Activated CD8-positive, alpha-beta memory T cell treated with anti-CD3 and anti-CD28 coated beads, Interleukin-2, amount 10 ng/mL, durations not matched to agents 7 days and 5 days (primary cell): ENCODE results near the gene SLC7A10. TPM values are rescaled to one million over a fixed set of nuclear protein-coding genes. Genes with fewer than 3 reads are reported as not detected.
"Not testable (repeated sequence)": the region's sequence is repeated elsewhere in the genome, so short reads cannot be mapped to it uniquely, and the experiment has no call there.

Experiments used
- ATAC-seq: fragments of 150-1000 bp; cut with Tn5 transposase; one replicate; pipeline ENCODE4 v1.10.0; 2021; ENCODE audit warnings: moderate library complexity
- CTCF ChIA-PET: fragments of 350-600 bp; sonication (Branson Sonifier 250); formaldehyde crosslinking; loops from one replicate; lab custom pipeline; 2021; ENCODE audit warnings: antibody characterized with exemption; lab: Charles Lee
- DNase-seq: peaks from one replicate; pipeline ENCODE4 v3.0.0-alpha.2; 2020
- H3K27ac Mint-ChIP-seq: one replicate; pipeline ENCODE4 v1.8.0; 2021; ENCODE audit warnings: mild to moderate bottlenecking, mixed read lengths
- H3K27me3 Mint-ChIP-seq: one replicate; pipeline ENCODE4 v1.8.0; 2021; ENCODE audit warnings: mixed read lengths
- H3K36me3 Mint-ChIP-seq: one replicate; pipeline ENCODE4 v1.8.0; 2021; ENCODE audit warnings: mild to moderate bottlenecking, mixed read lengths
- H3K4me1 Mint-ChIP-seq: one replicate; pipeline ENCODE4 v1.8.0; 2021; ENCODE audit warnings: mixed read lengths
- H3K4me3 Mint-ChIP-seq: one replicate; pipeline ENCODE4 v1.8.0; 2021; ENCODE audit warnings: mild to moderate bottlenecking, moderate library complexity, mixed read lengths
- H3K9me3 Mint-ChIP-seq: one replicate; pipeline ENCODE4 v1.8.0; 2022; ENCODE audit warnings: low read depth, mixed read lengths
- total RNA-seq, 2 experiments: library from RNA; stranded (reverse); gene quantifications; one replicate each; pipeline ENCODE4 v1.2.3, GENCODE V29; 2021

Gene SLC7A10
- total RNA-seq, 2 experiments from 2014 or later = not detected

DNA sequence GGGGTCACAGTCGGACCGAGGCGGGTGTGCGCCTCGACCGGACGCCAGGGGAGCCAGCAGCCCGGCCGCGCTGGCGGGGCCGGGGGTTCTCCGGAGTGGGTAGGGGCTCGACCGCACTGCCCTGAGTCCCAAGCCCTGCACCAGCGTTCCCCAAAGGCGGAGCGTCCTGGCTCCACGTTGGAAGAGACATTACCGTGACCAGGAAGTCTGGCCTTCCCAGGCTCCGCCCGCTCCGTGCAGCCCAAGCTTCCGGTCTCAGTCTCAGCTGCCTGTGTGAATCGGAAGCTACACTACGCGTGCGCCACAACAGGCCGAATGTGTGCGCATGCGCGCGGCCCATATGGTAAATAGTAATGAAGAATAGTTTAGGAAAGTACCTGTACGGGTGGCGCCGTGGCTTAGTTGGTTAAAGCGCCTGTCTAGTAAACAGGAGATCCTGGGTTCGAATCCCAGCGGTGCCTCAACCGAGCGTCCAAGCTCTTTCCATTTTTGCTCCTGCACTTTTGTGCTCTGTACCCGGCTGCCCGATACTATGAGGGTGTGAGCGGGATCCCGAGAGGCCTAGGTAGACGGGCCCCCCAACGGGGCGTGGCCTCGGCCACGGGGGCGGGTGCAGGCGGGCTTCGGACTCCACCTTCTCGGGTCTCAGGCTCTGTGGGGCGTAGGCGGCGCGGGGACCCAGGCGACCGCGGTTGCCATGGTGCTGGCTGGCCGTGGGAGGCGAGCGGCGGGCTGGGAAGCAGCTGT is 48.8 kb downstream of the SLC7A10 start:
- H3K27ac Mint-ChIP-seq = peak overlapping the region; percentile 93
- H3K4me1 Mint-ChIP-seq = peaks cover 27% of the 10 kb centered on the region
- peaks cover 5% of the 10 kb centered on the region for H3K27me3 Mint-ChIP-seq
- CTCF ChIA-PET = interaction anchor here (0.8 to 5.3 kb wide), 22 partner anchors 7 to 620 kb away, joined by 3 to 112 read pairs (median 5); no protein-coding TSS in a partner anchor
- no peaks in the 10 kb centered on the region for H3K9me3 Mint-ChIP-seq
- ATAC-seq = peak; percentile 86
- H3K4me3 Mint-ChIP-seq = peak overlapping the region; percentile 99
- peak; percentile 97 for DNase-seq
- H3K36me3 Mint-ChIP-seq = peaks cover 5% of the 10 kb centered on the region

DNA sequence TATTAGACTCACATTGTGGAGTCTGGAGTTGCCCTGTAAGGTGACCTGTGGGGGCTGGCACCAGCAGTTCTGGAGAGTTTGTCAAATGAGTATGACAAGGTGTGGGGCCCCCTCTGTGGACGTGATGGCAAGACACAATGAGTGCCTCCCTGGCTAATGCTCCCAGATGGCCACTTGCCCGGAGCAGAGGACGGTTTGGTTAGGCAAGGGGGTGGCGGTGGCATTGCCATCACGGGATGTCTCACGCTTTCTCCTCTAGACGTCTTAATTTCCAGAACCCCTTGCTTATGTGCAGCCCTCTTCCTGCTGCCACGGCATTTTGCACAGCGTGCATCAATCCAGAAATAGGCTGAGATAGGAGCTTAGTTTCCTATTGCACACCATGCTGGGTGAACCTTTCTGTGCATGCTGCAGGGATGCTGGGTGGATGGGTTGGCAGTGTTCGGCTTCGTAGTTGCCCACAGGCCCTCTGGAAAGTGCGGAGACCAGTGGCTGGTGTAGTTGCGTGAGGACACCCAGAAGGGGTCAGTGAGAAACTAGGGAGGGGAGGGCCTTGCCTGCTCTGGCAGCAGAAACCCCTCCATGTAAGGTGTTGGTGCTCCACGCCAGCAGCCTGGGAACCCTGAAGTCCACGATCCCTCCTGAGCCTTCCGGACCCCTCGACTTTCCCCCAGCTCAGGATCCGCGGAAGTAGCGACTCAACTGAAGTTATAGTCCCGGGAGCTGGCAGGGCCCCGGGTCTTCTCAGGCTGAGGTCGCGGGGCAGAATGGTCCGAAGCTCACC is 49.6 kb downstream of the SLC7A10 start:
- peak overlapping the region; percentile 99 for H3K4me3 Mint-ChIP-seq
- CTCF ChIA-PET = interaction anchor here (0.8 to 5.3 kb wide), 21 partner anchors 8 to 619 kb away, joined by 3 to 112 read pairs (median 5); no protein-coding TSS in a partner anchor
- H3K4me1 Mint-ChIP-seq = peaks cover 27% of the 10 kb centered on the region
- ATAC-seq (peak; percentile 0), DNase-seq (peak; percentile 54)
- no peaks in the 10 kb centered on the region for H3K9me3 Mint-ChIP-seq
- peaks cover 5% of the 10 kb centered on the region for H3K27me3 Mint-ChIP-seq
- H3K36me3 Mint-ChIP-seq = peaks cover 5% of the 10 kb centered on the region
- H3K27ac Mint-ChIP-seq = peak overlapping the region; percentile 93

DNA sequence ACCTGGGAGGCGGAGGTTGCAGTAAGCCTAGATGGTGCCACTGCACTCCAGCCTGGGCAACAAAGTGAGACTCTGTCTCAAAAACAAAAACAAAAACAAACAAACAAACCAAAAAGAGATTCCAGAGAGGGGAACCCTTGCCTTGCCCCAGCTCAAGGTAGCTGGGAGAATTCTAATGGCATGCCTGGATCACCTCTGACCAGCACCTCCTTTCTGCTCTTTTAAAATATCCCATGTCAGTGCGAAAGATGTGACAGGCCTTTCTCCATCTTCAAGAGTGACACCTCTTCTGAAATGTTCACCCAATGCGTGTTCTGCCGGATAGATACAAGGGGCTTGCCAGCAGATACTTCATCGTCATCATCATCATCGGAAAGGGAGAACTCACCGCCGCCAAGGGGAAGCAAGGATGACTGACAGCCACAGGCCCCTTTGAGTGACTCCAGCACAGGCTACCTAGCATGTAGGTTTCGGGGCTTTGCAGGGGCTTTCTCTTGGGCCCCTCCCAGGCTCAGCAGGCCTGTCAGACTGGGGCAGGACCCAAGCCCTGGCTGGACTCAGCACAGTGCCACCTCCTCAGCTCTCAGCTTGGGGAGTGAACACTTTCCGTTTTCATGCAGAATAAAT is 50.4 kb downstream of the SLC7A10 start:
- peaks cover 27% of the 10 kb centered on the region for H3K4me1 Mint-ChIP-seq
- peaks cover 5% of the 10 kb centered on the region for H3K36me3 Mint-ChIP-seq
- DNase-seq (no peak), ATAC-seq (no peak)
- peaks cover 5% of the 10 kb centered on the region for H3K27me3 Mint-ChIP-seq
- CTCF ChIA-PET = interaction anchor here (1.7 to 5.3 kb wide), 5 partner anchors 9 to 49 kb away, joined by 5 to 112 read pairs (median 23); no protein-coding TSS in a partner anchor
- no peak overlapping the region for H3K27ac Mint-ChIP-seq
- no peaks in the 10 kb centered on the region for H3K9me3 Mint-ChIP-seq
- peak overlapping the region; percentile 99 for H3K4me3 Mint-ChIP-seq

DNA sequence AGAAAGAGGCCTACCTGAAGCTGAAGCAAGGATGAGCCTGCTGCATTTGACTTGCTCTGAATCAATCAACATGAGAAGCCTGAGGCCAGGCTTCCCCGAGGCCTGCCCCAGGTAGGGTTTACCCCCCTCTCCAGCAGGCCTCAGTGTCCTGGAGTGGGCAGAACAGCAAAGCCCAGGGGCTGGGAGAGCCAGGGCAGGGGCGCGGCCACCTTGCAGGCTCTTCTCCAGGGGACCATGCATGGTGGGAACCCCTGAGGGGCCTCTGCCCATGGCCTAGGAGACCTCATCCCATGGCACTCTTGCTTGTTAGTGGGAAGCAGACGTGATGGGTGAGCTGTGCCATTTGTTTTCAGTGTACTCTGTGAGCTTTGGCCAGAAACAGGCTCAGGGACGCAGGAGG is 51.5 kb downstream of the SLC7A10 start:
- CTCF ChIA-PET = no interaction called here
- Mint-ChIP-seq H3K4me3 (no peak overlapping the region), H3K27me3 (peaks cover 5% of the 10 kb centered on the region), H3K9me3 (peaks cover 2% of the 10 kb centered on the region), H3K36me3 (peaks cover 7% of the 10 kb centered on the region), H3K27ac (no peak overlapping the region), H3K4me1 (peaks cover 27% of the 10 kb centered on the region)
- DNase-seq = no peak
- no peak for ATAC-seq

DNA sequence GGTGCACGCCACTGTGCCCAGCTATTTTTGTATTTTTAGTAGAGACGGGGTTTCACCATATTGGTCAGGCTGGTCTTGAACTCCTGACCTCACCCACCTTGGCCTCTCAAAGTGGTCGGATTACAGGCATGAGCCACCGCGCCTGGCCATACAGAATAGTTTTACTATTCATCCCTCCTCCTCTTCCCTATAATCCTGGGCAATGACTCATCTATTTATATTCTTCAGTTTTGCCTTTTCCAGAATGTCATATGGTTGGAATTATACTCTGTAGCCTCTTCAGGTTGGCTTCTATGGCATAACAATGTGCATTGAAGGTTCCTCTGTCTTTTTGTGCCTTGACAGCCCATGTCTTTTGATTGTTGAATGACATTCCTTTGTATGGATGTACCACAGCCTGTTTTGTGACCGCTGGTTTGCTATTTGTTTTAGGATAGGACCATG is 53.7 kb downstream of the SLC7A10 start:
- CTCF ChIA-PET = interaction anchor here (1.5 to 1.6 kb wide), 3 partner anchors 12 to 28 kb away, joined by 3 to 6 read pairs (median 5); no protein-coding TSS in a partner anchor
- no peak overlapping the region for H3K4me3 Mint-ChIP-seq
- no peak for ATAC-seq
- H3K4me1 Mint-ChIP-seq = peaks cover 17% of the 10 kb centered on the region
- H3K27ac Mint-ChIP-seq = no peak overlapping the region
- peaks cover 20% of the 10 kb centered on the region for H3K36me3 Mint-ChIP-seq
- peaks cover 5% of the 10 kb centered on the region for H3K27me3 Mint-ChIP-seq
- peaks cover 7% of the 10 kb centered on the region for H3K9me3 Mint-ChIP-seq
- DNase-seq = no peak

DNA sequence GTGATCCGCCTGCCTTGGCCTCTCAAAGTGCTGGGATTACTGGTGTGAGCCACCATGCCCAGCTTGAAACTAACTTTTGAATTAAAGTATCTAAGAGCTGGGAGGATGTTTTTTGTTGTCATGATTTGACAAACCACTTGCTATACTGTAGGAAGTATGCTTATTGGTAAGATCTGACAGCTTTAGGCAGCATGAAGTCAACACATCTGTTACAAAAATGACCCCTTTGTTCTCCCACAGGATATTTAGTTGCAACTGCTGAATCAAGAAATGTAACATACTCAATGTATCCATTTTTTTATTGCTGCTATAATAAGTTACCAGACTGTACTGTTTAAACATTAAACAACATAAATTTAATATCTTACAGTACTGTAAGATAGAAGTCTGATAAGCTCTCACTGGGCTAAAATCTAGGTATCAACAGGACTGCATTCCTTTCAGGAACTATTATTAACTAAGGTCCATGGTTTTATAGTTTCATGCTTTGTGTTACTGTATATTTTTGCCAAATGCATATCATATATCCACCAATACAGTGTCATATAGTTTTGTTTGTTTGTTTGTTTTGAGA is 54.3 kb downstream of the SLC7A10 start:
- CTCF ChIA-PET = interaction anchor here (1.5 to 2.5 kb wide), 4 partner anchors 11 to 27 kb away, joined by 3 to 16 read pairs (median 6); no protein-coding TSS in a partner anchor
- peaks cover 3% of the 10 kb centered on the region for H3K27me3 Mint-ChIP-seq
- peaks cover 7% of the 10 kb centered on the region for H3K9me3 Mint-ChIP-seq
- H3K4me3 Mint-ChIP-seq = no peak overlapping the region
- ATAC-seq (no peak), DNase-seq (no peak)
- peaks cover 18% of the 10 kb centered on the region for H3K36me3 Mint-ChIP-seq
- H3K27ac Mint-ChIP-seq = no peak overlapping the region
- H3K4me1 Mint-ChIP-seq = peaks cover 15% of the 10 kb centered on the region

DNA sequence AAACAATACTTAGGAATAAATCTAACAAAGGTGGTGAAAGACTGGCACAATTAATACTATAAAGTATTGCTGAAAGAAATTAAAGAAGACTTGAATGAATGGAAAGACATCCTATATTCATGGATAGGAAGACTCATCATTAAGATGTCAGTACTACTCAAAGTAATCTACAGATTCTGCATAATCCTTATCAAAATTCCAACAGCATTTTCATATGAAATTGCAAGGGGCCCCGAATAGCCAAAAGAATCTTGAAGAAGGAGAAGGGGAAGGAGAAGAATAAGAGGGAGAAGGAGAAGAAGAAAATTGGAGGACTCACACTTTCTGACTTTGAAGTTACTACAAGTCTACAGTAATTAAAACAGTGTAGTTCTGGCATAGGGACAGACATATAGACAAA is 57.1 kb downstream of the SLC7A10 start:
- Mint-ChIP-seq H3K4me3 (no peak overlapping the region), H3K36me3 (peaks cover 17% of the 10 kb centered on the region), H3K9me3 (peaks cover 7% of the 10 kb centered on the region), H3K4me1 (peaks cover 3% of the 10 kb centered on the region), H3K27ac (no peak overlapping the region), H3K27me3 (peaks cover 3% of the 10 kb centered on the region)
- DNase-seq = no peak
- CTCF ChIA-PET = no interaction called here
- ATAC-seq = no peak

DNA sequence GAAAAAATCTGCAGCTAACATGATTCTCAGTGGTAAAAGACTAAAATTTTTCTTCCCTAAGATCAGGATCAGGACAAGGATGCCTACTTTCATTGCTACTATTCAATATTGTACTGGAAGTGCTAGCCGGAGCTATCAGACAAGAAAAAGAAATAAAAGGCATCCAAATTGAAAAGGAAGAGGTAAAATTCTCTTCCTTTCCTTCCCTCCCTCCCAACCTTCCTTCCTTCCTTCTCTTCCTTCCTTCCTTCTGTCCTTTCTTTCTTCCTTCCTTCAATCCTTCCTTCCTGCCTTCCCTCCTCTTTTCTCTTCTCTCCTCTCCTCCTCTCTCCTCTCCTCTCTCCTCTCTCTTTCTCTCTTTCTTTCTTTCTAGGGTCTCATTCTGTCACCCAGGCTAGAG is 58.2 kb downstream of the SLC7A10 start:
- H3K9me3 Mint-ChIP-seq = peaks cover 7% of the 10 kb centered on the region
- H3K4me1 Mint-ChIP-seq = peaks cover under 1% of the 10 kb centered on the region
- no peak overlapping the region for H3K4me3 Mint-ChIP-seq
- DNase-seq = no peak
- H3K36me3 Mint-ChIP-seq = peaks cover 15% of the 10 kb centered on the region
- H3K27me3 Mint-ChIP-seq = peaks cover 3% of the 10 kb centered on the region
- CTCF ChIA-PET = no interaction called here
- ATAC-seq = no peak
- no peak overlapping the region for H3K27ac Mint-ChIP-seq

DNA sequence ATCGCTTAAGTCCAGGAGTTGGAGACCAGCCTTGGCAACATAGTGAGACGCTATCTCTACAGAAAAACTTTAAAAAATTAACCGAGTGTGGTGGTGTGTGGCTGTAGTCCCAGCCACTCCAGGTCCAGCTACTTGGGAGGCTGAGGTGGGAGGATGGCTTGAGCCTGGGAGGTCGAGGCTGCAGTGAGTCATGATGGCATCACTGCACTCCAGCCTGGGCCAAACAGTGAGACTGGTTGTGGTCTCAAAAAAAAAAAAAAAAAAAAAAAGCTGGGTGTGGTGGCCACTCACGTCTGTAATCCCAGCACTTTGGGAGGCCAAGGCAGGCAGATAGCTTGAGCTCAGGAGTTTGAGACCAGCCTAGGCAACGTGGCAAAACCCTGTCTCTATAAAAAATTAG is 59.6 kb downstream of the SLC7A10 start:
- not testable (repeated sequence) for H3K4me1 Mint-ChIP-seq, H3K9me3 Mint-ChIP-seq, H3K4me3 Mint-ChIP-seq, H3K27me3 Mint-ChIP-seq, H3K27ac Mint-ChIP-seq, DNase-seq, ATAC-seq
- CTCF ChIA-PET = interaction anchor here (1.0 to 1.5 kb wide), 3 partner anchors 22 to 612 kb away, joined by 3 read pairs; no protein-coding TSS in a partner anchor
- H3K36me3 Mint-ChIP-seq = peaks cover 15% of the 10 kb centered on the region

DNA sequence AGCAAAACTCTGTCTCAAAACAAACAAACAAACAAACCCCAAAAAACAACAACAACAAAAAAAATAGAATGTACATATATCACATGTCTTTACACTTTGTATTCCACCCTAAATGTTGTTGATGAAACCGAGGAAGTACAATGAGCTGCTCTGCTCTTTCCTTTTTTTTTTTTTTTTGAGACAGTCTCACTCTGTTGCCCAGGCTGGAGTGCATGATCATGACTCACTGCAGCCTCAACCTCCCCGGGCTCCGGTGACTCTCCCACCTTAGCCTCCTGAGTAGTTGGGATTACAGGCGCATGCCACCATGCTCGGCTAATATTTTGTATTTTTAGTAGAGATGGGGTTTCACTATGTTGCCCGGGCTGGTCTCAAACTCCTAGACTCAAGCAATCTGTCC is 62.2 kb downstream of the SLC7A10 start:
- H3K36me3 Mint-ChIP-seq = peaks cover 13% of the 10 kb centered on the region
- ATAC-seq (no peak), DNase-seq (no peak)
- no peak overlapping the region for H3K27ac Mint-ChIP-seq
- no peak overlapping the region for H3K4me3 Mint-ChIP-seq
- peaks cover 3% of the 10 kb centered on the region for H3K27me3 Mint-ChIP-seq
- peaks cover 30% of the 10 kb centered on the region for H3K4me1 Mint-ChIP-seq
- CTCF ChIA-PET = interaction anchor here (9.6 kb wide), 1 partner anchor 14 kb away, joined by 112 read pairs; no protein-coding TSS in a partner anchor
- peaks cover 6% of the 10 kb centered on the region for H3K9me3 Mint-ChIP-seq

DNA sequence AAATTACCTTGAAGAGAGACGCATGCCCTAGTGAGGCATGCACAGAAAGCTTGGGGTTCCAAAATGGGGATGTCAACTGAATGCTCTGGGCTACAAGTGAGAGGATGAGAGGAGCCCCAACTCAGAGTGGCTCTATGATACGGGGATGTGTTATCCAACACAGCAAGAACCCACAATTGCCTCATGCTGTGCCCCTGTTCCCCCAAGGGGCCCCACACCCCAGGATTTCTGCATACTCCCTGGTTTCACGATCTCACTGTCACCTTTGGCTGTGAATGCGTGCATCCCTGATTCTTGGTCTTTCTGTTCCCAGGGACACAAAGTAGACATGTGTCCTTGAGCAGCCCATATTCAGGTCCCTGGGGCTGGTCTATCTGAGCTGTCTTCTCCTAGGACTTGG is 64.4 kb downstream of the SLC7A10 start:
- no peak for ATAC-seq
- Mint-ChIP-seq H3K9me3 (peaks cover 2% of the 10 kb centered on the region), H3K4me1 (peaks cover 39% of the 10 kb centered on the region), H3K27me3 (no peaks in the 10 kb centered on the region), H3K4me3 (no peak overlapping the region), H3K27ac (peak overlapping the region; percentile 94), H3K36me3 (peaks cover 5% of the 10 kb centered on the region)
- DNase-seq = no peak
- CTCF ChIA-PET = interaction anchor here (1.0 to 9.6 kb wide), 6 partner anchors 10 to 185 kb away, joined by 3 to 112 read pairs (median 14); no protein-coding TSS in a partner anchor

DNA sequence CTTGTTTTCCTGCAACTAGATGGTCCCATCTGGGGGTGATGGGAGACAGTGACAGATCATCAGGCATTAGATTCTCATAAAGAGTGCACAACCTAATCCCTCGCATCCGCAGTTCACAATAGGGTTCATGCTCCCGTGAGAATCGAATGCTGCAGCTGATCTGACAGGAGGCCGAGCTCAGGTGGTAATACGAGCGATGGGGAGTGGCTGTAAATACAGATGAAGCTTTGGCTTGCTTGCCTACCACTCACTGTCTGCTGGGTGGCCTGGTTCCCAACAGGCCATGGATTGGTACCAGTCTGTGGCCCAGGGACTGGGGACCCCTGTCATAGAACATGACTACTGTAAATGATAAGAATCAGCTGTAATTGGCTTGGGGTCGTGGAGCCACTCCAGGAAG is 65.8 kb downstream of the SLC7A10 start:
- peaks cover 5% of the 10 kb centered on the region for H3K36me3 Mint-ChIP-seq
- peak overlapping the region; percentile 94 for H3K27ac Mint-ChIP-seq
- DNase-seq (no peak), ATAC-seq (no peak)
- CTCF ChIA-PET = interaction anchor here (1.0 to 9.6 kb wide), 6 partner anchors 8 to 34 kb away, joined by 3 to 112 read pairs (median 14); no protein-coding TSS in a partner anchor
- no peaks in the 10 kb centered on the region for H3K27me3 Mint-ChIP-seq
- H3K9me3 Mint-ChIP-seq = peaks cover 2% of the 10 kb centered on the region
- H3K4me1 Mint-ChIP-seq = peaks cover 39% of the 10 kb centered on the region
- H3K4me3 Mint-ChIP-seq = no peak overlapping the region
